GM12801 (cell line): Measurements from ENCODE around the gene MSL3B.

Experiments used
- CTCF ChIP-seq: IDR thresholded peaks from one replicate; pipeline ENCODE4 v1.5.1; 2011; ENCODE audit warnings: control low read depth; ENCODE audit not compliant: insufficient read length; ENCODE audit errors: extremely low read depth

MSL3B gene

GRCh38 chr2:233844836-233845235 is 23.4 kb downstream of the MSL3B start:
- TF ChIP-seq CTCF = no peak

- TF ChIP-seq CTCF = no peak
Observed at GRCh38 chr2:233844064-233844807, 23.9 kb downstream of the MSL3B start.

GRCh38 chr2:233841183-233841582 is 27.0 kb downstream of the MSL3B start:
- no peak for TF ChIP-seq CTCF

- no peak for TF ChIP-seq CTCF
Observed at GRCh38 chr2:233840520-233840919, 27.7 kb downstream of the MSL3B start.

- TF ChIP-seq CTCF = no peak
Observed at GRCh38 chr2:233839447-233839820, 28.8 kb downstream of the MSL3B start.

- TF ChIP-seq CTCF = no peak
Observed at GRCh38 chr2:233838726-233839446, 29.3 kb downstream of the MSL3B start.

GRCh38 chr2:233838251-233838650 is 29.9 kb downstream of the MSL3B start:
- TF ChIP-seq CTCF = no peak
